NCI-H82 treated with DMSO at 0.1 percent for 48 hours (cell line): Measurements from ENCODE around the gene RHOT2.

Experiments used
- DNase-seq: peaks from one replicate; lab custom pipeline; 2025; ENCODE audit not compliant: unreplicated experiment; lab: John Stamatoyannopoulos, UW

The RHOT2 gene

DNA sequence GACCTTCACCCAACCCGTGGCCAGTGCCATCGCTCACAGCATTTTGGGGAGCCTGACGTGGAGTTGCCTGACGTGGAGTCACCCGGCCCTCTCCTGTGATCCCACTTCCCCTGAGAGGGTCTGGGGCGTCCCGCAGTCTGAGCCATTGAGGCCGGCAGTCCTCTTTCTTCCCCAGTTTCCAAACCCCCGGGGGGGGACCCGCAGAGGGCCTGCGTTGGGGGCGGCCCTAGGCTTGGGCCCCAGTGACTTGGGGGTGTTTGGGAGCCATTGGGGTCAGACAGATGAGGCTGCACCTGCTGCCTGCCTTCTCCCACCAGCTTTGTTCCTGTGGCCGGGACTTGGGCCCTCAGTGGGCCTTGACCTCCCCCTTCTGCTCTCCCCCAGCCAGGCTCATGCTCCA is 1.7 kb downstream of the RHOT2 start:
- DNase-seq = no peak

DNA sequence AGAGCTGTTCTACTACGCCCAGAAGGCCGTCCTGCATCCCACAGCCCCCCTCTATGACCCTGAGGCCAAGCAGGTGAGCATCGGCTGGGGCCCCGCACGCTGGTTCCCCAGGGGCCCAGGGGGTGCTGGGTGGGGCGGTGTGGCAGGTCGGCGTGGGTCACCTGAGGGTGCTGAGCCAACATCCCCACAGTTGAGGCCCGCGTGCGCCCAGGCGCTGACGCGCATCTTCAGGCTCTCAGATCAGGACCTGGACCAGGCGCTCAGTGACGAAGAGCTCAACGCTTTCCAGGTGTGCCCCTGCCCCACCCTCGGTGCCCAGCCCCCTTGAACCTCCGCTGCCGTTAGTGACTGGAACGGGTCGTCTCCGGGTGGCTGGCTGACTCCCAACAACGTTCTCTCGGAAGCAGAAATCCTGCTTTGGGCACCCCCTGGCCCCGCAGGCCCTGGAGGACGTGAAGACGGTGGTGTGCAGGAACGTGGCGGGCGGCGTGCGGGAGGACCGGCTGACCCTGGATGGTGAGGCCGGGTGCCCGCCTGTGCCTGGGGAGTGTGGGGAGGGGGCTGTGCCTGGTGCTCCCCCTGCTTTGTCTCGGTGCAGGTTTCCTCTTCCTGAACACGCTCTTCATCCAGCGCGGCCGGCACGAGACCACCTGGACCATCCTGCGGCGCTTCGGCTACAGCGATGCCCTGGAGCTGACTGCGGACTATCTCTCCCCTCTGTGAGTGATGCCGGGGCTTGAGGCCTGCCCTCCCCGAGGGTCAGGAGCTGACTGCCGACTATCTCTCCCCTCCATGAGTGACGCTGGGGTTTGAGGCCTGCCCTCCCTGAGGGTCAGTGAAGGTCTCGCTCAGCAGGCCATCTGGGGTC is 2.8 kb downstream of the RHOT2 start:
- DNase-seq = no peak

DNA sequence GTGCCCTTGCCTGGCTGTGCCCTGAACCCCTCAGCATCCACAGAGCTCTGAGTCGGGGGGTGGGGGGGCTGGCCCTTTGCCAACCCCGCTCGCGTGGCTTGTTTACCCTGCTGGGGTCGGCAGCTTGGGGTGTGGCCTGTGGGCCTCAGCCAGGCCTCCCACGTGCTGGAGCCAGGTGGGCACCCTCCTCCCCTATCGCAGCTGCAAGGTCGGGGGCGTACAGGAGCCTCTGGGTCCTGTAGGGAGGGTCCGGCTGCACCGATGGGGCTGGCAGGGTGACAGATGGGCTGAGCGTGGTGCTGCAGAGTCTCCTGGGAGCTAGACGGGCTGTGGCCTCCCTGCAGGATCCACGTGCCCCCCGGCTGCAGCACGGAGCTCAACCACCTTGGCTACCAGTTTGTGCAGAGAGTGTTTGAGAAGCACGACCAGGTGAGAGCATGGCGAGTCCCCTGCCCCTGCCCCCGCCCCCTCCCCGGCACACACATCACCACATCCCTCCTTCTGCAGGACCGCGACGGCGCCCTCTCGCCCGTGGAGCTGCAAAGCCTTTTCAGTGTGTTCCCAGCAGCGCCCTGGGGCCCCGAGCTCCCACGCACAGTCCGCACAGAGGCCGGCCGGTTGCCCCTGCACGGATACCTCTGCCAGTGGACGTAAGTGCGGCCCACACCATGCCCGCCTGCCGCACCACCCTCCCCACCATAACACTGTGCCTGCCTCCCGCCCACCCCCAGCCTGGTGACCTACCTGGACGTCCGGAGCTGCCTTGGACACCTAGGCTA is 3.6 kb downstream of the RHOT2 start:
- DNase-seq = no peak

DNA sequence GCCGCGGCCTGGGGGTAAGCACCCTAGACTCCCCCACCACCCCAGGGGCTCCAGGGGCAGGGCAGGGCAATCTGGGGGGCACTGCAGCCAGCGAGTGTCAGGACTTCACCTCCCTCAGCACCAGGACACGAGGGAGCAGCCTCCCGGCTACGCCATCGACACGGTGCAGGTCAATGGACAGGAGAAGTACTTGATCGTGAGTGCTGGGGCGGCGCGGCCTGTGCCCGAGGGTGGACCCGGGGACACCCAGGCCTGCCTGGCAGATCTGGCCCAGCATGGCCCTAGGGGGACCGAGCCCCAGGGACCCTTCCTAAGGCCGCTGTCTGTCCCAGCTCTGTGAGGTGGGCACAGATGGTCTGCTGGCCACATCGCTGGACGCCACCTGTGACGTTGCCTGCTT is 4.4 kb downstream of the RHOT2 start:
- DNase-seq = no peak

DNA sequence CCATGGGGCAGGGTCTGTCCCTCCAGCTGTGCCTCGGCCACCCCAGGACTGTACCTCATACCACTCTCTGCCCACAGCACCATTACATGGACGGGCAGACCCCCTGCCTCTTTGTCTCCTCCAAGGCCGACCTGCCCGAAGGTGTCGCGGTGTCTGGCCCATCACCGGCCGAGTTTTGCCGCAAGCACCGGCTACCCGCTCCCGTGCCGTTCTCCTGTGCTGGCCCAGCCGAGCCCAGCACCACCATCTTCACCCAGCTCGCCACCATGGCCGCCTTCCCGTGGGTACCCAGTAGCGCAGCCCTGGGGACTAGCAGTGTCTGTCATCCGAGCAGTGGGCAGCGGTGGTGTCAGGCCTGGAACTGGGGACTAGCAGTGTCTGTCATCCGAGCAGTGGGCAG is 4.9 kb downstream of the RHOT2 start:
- DNase-seq = no peak

DNA sequence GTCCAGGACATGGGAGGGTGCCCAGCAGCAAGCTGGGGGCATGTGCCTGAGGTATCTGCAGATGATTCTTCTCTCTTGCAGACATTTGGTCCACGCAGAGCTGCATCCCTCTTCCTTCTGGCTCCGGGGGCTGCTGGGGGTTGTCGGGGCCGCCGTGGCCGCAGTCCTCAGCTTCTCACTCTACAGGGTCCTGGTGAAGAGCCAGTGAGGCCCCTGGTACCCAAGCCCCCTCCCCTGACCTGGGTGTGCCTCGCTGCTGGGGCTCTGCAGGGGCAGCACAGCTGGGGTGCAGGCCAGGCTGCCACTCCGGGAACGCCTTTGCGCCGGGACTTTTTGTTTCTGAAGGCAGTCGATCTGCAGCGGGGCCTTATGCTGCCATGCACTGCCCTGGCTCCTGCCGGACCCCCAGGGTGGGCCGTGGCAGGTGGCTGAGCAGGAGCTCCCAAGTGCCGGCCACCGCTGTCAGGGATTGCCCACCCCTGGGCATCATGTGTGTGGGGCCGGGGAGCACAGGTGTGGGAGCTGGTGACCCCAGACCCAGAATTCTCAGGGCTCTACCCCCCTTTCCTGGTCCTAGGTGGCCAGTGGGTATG is 5.6 kb downstream of the RHOT2 start:
- no peak for DNase-seq

DNA sequence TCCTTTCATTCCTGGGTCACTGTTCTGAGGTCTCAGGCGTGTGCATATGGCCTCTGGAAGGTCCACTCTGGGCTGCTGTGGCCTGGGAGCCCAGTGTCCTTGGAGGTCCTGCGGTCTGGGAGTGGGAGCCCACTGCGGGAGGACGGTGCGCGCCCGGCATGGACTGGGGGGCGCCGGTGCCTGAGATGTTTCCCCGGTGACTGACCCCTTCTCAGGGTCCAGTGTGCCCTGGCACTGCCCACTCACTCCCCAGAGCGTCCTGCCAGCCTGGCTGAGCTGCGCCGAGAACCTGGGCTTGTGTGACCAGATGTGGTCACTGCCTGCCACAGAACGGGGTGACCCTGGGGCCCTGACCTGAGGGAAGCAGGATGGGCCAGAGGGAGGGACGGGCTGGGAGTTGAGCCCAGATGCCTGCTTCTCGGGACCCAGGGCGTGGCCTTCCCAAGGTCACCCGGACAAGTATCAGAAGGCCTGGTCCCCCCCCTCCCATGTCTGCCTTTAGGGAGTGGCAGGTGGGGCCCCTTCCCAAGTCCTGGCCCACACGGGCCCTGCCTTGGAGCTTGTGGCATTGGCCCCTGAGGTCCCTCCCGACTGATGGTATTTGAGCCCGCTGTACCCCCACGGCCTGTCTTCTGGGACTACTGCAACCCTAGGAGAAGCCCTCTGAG is 6.4 kb downstream of the RHOT2 start:
- no peak for DNase-seq

DNA sequence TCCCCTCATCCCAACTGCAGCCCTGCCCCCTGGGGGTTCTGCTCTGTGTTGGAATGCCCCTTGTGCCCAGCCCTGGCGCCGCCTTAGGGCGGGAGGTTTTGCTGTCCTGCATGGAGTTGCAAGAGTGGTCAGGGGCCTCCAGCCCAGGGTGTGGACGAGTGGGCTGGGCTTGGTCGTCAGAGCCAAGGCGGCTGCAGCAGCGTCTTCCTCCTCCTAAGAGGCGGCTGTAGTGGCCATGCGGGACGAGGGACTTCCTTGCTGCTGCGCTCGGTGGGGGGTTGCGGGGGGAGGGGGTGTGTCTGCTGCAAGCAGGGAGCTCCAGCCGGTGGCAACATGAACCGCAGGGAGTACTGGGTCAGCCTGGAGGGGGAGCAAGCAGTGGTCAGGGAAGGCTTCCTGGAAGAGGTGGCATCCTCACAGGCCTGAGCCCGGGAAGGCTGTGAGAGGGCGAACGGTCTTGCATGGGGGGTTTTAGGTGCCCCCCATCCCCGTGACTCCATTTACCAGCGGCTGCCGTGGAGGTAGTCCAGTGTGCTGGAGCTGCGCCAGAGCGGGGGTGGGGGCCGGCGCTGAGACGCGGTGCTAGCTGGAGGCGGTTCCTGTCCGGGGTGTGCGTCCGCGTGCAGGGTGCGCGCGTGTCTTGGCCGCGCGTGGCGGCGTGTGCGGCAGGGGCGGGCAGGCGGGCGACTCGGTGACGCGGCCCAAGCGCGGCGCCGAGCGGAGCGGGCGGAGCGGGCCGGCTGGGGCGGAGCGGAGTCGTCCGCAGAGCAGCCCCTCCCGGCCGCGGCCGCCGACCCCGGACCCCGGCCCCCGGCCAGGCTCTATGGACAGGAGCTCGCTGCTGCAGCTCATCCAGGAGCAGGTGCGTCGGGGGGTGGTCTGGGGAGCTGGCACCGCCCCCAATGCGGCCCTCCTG is 7.3 kb downstream of the RHOT2 start, which contains the start of gene RHBDL1:
Gene RHBDL1 (plus strand): TSS at position 704 of the 916 bp plus-strand sequence. CDS start 120 bp downstream, at position 824.
- no peak for DNase-seq

DNA sequence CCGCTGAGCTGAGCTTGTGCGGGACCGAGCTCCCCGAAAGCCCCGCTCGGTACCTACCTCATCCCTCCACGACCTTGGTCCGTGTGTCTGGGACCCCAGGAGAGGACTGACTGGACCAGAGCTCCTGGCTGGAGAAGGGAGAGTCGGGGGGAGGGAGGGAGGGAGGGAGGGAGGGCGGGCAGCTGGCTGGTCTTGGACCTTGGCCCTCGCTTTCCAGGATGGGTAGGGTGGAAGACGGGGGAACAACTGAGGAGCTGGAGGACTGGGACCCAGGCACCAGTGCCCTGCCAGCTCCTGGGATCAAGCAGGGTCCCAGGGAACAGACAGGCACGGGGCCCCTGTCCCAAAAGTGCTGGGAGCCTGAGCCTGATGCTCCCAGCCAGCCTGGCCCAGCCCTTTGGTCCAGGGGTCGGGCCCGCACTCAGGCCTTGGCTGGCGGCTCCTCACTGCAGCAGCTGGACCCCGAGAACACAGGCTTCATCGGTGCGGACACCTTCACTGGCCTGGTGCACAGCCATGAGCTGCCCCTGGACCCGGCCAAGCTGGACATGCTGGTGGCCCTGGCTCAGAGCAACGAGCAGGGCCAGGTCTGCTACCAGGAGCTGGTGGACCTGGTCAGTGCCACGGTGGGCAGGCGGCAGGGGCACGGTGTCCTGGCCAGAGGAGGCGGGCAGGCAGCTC is 8.1 kb downstream of the RHOT2 start:
- no peak for DNase-seq

DNA sequence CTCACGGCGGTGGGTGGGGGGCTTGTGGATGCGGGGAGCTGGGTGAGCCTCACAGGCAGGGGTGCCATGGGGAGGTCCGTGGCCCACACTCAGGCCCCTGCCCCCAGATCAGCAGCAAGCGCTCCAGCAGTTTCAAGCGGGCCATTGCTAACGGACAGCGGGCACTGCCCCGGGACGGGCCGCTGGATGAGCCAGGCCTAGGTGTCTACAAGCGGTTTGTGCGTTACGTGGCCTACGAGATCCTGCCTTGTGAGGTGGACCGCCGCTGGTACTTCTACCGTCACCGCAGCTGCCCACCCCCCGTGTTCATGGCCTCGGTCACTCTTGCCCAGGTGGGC is 8.6 kb downstream of the RHOT2 start:
- DNase-seq = no peak

DNA sequence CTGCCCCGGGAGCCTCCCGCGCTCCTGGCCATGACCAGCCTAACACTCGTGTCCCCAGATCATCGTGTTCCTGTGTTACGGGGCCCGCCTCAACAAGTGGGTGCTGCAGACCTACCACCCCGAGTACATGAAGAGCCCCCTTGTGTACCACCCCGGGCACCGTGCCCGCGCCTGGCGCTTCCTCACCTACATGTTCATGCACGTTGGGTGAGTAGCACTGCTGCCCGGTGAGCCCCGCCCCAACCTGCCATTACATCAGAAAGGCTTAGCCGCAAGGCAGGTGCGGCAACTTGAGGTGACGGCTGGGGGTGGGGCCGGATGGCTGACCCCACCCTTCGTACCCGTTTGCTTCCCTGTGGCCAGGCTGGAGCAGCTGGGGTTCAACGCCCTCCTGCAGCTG is 9.0 kb downstream of the RHOT2 start:
- no peak for DNase-seq

DNA sequence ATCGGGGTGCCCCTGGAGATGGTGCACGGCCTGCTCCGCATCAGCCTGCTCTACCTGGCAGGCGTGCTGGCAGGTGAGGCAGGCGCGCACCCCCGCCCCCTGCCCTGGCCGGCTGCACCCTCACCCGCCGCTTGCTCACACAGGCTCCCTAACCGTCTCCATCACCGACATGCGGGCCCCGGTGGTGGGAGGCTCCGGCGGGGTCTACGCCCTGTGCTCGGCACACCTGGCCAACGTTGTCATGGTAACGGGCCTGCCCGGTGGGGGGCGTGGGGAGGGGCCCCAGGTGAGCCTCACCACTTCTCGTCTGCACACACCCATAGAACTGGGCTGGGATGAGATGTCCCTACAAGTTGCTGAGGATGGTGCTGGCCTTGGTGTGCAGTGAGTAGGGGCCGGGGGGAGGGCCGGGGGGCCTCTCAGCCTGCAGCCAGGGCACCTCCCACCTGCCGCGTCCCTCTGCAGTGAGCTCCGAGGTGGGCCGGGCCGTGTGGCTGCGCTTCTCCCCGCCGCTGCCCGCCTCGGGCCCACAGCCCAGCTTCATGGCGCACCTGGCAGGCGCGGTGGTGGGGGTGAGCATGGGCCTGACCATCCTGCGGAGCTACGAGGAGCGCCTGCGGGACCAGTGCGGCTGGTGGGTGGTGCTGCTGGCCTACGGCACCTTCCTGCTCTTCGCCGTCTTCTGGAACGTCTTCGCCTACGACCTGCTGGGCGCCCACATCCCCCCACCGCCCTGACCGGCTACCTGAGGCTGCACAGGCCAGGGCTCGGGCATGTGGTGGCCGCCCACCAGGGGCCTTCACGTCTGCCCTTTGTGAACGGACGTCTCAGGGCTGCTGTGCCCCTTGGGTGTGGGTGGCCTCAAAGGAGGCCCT is 9.6 kb downstream of the RHOT2 start:
- DNase-seq = no peak

DNA sequence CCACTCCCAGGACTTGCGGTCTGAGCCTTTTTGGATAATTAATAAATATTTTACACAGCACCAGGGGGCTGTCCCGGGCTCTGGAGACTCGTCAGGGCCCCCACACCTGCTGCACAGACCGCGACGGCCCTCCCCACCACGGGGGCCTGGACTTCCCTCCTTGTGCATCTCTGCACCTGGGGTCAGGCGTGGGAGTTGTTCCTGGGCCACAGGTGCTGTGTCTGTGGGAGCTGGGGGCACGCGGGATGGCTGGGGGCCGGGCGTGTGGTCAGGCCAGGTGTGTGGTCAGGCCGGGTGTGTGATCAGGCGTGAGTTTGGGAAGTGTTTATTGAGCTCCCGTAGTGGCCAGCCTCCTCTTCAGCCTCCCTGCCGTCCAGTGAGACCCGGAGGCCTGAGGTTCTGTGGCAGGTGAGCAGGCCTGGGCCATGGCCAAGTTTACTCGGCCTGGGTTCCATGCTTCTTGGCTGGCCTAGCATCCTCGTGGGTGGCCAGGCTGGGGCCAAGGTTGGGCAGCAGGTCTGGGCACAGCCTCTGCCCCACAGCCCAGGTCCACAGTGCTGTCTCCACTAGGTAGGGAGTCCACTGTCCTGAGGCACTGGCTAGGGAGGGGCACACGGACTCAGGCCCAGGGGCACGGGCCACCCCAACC is 10.4 kb downstream of the RHOT2 start:
- DNase-seq = no peak

DNA sequence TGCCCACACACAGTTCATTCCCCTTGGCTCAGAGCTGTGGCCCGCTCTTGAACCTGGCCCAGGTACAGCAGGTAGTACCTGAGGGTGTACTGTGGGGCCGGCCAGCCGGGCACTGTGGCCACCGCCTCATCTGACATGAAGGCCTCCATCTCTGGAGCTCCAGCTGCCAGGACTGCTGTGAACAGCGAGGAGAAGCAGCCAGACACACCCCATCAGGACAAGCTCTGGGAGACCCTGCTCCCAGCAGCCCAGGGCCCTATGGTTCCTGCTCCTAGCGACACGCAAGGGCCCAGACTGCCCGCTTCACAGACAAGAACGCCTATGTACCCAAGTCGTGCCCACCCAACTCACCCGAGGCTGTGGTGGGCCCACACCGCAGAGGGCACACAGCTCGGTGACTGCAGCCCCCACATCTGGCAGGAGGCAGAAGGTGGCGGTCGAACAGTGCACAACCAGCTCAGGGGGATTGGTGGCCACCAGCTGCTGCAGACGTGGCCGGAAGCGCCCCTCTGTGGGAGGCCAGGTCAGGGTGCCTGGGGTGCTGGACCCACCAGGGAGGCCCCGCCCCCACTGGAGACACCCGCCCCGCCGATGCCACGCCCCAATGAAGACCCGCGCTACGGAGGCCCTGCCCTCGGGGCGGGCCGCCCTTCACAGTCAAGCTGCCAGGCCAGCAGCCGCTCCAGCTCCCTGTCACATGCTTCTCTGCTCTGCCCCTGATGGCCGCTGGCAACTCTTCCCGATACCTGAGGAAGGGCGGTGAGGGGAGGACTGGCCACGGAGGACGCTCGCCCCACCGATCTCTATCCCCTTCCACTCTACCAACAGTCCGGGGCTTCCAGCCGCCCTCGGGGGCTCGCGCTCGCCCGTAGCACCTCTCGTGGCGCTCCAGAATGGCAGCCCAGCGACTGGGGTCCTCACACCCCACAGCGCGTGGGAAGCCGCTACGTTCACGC is 11.2 kb downstream of the RHOT2 start:
- peak; percentile 66 for DNase-seq

DNA sequence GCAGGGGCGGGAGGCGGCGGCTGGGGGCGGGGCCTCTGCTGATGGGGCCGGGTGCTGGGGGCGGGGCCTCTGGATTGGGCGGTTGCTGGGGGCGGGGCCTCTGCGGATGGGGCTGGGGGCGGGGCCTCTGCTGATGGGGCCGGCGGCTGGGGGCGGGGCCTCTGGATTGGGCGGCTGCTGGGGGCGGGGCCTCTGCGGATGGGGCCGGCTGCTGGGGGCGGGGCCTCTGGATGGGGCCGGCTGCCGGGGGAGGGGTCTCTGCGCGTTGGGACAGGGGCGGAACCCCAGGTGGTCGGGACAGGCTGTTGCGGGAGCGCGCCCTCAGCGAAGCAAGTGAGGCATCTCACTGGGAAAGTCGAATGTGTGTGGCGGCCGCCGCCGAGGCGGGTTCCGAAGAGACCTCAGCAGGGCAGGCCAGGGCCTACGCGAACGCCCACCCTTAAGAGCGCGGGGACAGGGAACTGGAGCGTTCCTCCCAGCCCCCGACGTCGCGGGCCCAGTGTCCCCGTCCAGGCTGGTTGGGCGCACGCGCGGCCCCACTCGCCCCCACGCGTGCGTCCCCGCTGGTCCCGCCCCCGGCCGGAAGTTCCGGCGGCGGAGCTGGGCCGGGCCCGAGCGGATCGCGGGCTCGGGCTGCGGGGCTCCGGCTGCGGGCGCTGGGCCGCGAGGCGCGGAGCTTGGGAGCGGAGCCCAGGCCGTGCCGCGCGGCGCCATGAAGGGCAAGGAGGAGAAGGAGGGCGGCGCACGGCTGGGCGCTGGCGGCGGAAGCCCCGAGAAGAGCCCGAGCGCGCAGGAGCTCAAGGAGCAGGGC is 12.1 kb downstream of the RHOT2 start, which contains the start of gene STUB1:
Gene STUB1 (plus strand): TSS at position 597 of the 811 bp plus-strand sequence. CDS start 116 bp downstream, at position 713.
- DNase-seq = peak; percentile 78

DNA sequence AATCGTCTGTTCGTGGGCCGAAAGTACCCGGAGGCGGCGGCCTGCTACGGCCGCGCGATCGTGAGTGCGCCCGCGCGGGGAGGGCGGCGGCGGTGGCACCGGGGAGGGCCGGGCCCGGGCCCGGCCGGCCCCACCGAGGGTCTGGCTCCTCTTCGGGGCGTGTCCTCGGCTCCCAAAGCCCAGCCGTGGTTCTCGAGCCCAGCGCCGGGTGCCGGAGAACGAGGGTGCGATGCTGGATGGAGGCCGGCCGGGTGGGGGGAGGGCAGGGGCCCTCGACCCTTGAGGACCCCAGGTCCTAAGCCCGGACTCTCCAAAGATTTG is 12.7 kb downstream of the RHOT2 start:
- DNase-seq = no peak
